Measurements from ENCODE around the gene VEGFD. TPM values are rescaled to one million over a fixed set of nuclear protein-coding genes. Genes with fewer than 3 reads are reported as not detected.

The VEGFD gene
- total RNA-seq, 1 donor from 2014 or later = 0.22 TPM

DNA sequence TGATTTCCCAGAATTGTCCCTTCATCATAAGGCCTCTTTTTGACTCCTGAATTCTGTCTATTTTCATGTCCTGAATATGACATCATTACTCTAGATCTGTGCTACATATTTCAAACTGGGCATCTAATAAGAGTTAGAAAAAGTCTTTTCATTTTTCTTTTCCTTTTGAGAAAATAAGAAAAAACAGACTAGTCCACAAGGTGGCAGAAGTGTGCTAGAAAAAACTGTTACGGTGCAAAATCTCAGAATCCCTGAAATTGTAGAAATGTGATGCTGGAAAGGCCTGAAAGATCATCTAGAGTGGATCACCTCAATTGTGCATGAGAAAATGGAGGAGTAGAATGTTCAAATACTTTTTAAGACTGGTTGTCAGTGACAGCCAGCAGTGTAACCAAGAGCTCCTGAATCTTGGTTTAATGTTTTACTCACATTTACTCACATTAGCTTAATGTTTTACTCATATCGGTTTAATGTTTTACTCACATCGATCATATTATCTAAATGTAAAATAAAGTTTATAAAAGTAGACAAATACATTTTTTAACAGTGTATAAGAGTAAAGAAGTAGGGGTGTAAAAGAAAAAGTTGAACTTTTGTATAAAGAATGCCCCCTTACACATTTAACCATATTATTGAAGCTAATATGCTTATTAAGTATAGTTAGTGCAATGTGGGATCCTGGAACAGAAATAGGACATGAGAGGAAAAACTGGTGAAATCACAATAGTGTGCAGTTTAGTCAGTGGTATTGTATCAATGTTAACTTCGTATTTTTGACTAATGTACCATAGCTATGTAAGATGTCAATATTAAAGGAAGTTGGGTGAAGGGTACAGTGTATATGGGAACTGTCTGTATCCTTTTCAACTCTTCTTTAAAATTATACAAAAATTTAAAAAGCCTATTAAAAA, 84.0 kb downstream of the VEGFD start:
- peak overlapping the region; percentile 82 for H3K27ac Mint-ChIP-seq
- peak overlapping the region; percentile 6 for H3K4me3 Mint-ChIP-seq (ENCODE audit: low read depth)
- H3K27me3 Mint-ChIP-seq = no peaks in the 10 kb centered on the region
- DNase-seq (ENCODE audit: low spot score, unreplicated experiment) = no peak
- peaks cover 12% of the 10 kb centered on the region for H3K4me1 Mint-ChIP-seq (ENCODE audit: low read depth)
- TF ChIP-seq, protein P1, sequence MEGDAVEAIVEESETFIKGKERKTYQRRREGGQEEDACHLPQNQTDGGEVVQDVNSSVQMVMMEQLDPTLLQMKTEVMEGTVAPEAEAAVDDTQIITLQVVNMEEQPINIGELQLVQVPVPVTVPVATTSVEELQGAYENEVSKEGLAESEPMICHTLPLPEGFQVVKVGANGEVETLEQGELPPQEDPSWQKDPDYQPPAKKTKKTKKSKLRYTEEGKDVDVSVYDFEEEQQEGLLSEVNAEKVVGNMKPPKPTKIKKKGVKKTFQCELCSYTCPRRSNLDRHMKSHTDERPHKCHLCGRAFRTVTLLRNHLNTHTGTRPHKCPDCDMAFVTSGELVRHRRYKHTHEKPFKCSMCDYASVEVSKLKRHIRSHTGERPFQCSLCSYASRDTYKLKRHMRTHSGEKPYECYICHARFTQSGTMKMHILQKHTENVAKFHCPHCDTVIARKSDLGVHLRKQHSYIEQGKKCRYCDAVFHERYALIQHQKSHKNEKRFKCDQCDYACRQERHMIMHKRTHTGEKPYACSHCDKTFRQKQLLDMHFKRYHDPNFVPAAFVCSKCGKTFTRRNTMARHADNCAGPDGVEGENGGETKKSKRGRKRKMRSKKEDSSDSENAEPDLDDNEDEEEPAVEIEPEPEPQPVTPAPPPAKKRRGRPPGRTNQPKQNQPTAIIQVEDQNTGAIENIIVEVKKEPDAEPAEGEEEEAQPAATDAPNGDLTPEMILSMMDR (IDR thresholded peaks at IDR 0.05; ENCODE audit: unreplicated experiment) = peak; percentile 53
- peaks cover 3% of the 10 kb centered on the region for H3K36me3 Mint-ChIP-seq (ENCODE audit: insufficient read depth)
- H3K9me3 Mint-ChIP-seq (ENCODE audit: low read depth) = peaks cover 15% of the 10 kb centered on the region

DNA sequence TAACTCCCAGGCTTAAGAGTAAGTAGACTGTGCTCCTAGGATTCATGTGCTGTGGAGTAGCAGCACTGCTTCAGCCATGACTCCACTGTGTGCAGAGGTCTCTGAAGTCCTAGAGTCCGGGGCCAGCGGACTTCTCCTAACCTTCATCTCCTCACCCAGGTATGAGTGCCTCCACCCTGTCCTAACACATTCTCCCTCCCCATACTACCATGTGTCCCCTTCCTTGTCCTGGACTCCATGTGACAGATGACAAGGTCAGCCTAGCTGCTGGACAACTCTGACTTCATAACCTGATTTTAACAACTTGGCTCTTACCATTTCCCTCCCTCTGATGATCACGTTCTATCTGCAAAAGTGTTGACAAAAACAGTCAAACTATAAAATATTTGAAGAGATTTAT, 85.4 kb downstream of the VEGFD start:
- Mint-ChIP-seq H3K4me1 (ENCODE audit: low read depth) (peaks cover 12% of the 10 kb centered on the region), H3K4me3 (ENCODE audit: low read depth) (no peak overlapping the region), H3K27ac (no peak overlapping the region), H3K9me3 (ENCODE audit: low read depth) (peaks cover 15% of the 10 kb centered on the region), H3K36me3 (ENCODE audit: insufficient read depth) (peaks cover 3% of the 10 kb centered on the region), H3K27me3 (no peaks in the 10 kb centered on the region)
- DNase-seq (ENCODE audit: low spot score, unreplicated experiment) = no peak
- TF ChIP-seq, protein P1 (IDR thresholded peaks at IDR 0.05; ENCODE audit: unreplicated experiment) = no peak

DNA sequence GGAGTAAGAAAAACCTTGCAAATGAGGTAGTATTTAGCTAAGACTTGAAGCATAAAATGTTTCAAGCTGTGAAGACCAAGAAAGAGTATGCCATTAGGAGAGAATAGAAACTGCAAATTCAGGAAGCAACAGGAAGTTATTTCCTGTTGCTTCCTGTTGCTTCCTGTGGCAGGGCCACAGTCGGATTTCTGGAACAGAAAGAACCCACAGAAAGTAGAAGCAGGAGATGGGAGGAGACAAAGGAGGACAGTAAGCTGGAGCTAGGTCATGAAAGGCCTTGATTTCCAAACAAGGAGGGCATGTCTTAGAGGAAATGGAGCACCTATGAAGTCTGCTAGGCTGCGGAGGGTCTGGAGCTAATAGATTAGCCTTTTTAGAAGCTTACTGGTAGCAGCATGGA, 86.0 kb downstream of the VEGFD start:
- Mint-ChIP-seq H3K27ac (no peak overlapping the region), H3K9me3 (ENCODE audit: low read depth) (peaks cover 18% of the 10 kb centered on the region), H3K36me3 (ENCODE audit: insufficient read depth) (peaks cover 3% of the 10 kb centered on the region), H3K4me1 (ENCODE audit: low read depth) (peaks cover 12% of the 10 kb centered on the region), H3K27me3 (no peaks in the 10 kb centered on the region), H3K4me3 (ENCODE audit: low read depth) (no peak overlapping the region)
- TF ChIP-seq, protein P1 (IDR thresholded peaks at IDR 0.05; ENCODE audit: unreplicated experiment) = no peak
- DNase-seq (ENCODE audit: low spot score, unreplicated experiment) = no peak

Other genes with a start within 250 kb of the VEGFD start
- gene ASB9, start 114.3 kb downstream of the VEGFD start, total RNA-seq = 1.6 and 2.7 TPM in 2 replicates
- not detected in 2 replicates for gene ASB11, start 68.8 kb downstream of the VEGFD start, total RNA-seq
- 22.0 and 22.9 TPM in 2 replicates for gene PIGA, start 48.9 kb downstream of the VEGFD start, total RNA-seq
- gene PIR, start 108.9 kb upstream of the VEGFD start, total RNA-seq = 14.9 and 17.0 TPM in 2 replicates
- not detected in 2 replicates for gene BMX, start 116.4 kb upstream of the VEGFD start, total RNA-seq
- 0.09 and 0.67 TPM in 2 replicates for gene ACE2, start 216.5 kb upstream of the VEGFD start, total RNA-seq

All from progenitor cell of endocrine pancreas (in vitro differentiated cells).